Keratinocyte (primary cell): Measurements from ENCODE around the gene MUC6. TPM values are rescaled to one million over a fixed set of nuclear protein-coding genes. Genes with fewer than 3 reads are reported as not detected.

Experiments
- DNase-seq: peaks from one replicate; pipeline ENCODE4 v3.0.0-alpha.2; 2011; ENCODE audit warnings: low read depth, missing footprints, low spot score
- FAIRE-seq: peaks from 2 replicates; lab custom pipeline; 2011; peaks lifted over from hg19 to GRCh38; lab: Jason Lieb, UNC
- H2AFZ ChIP-seq: 2 replicates; pipeline ENCODE4 v1.6.0; 2012; ENCODE audit warnings: low read length, control low read depth, inconsistent platforms; ENCODE audit not compliant: control insufficient read depth
- H3K27ac ChIP-seq: 2 replicates; pipeline ENCODE4 v1.5.1; 2011; ENCODE audit warnings: low read length; ENCODE audit not compliant: control insufficient read depth, insufficient read depth
- H3K27me3 ChIP-seq: 3 replicates; pipeline ENCODE4 v1.6.0; 2011; ENCODE audit warnings: low read length; ENCODE audit not compliant: control insufficient read depth, insufficient read depth; ENCODE audit errors: extremely low read depth
- H3K36me3 ChIP-seq, 2 experiments: 2 replicates in 1 of 2; 3 replicates in 1 of 2; pipeline ENCODE4 v1.5.1; 2011; ENCODE audit warnings: low read length in 2 of 2, mild to moderate bottlenecking in 1 of 2; ENCODE audit not compliant: control insufficient read depth in 2 of 2, insufficient read depth in 2 of 2; ENCODE audit errors: extremely low read depth in 1 of 2
- H3K4me1 ChIP-seq: 3 replicates; pipeline ENCODE4 v1.5.1; 2011; ENCODE audit warnings: low read length; ENCODE audit not compliant: control insufficient read depth, insufficient read depth; ENCODE audit errors: extremely low read depth
- H3K4me2 ChIP-seq: 3 replicates; pipeline ENCODE4 v1.6.0; 2011; ENCODE audit warnings: low read depth, low read length; ENCODE audit not compliant: control insufficient read depth, insufficient read depth; ENCODE audit errors: extremely low read depth
- H3K4me3 ChIP-seq, 3 experiments: fragments of 200-600 bp in 1 of 3; sonication (generic) in 1 of 3; 2 replicates in 2 of 3; 3 replicates in 1 of 3; pipeline ENCODE4 v1.5.1; 2011 to 2016; ENCODE audit warnings: low read length in 3 of 3, mild to moderate bottlenecking in 3 of 3, control low read depth in 2 of 3, inconsistent platforms in 1 of 3, low read depth in 1 of 3, mixed read lengths in 1 of 3, mixed run types in 1 of 3, moderate library complexity in 1 of 3; ENCODE audit not compliant: control insufficient read depth in 2 of 3, insufficient read depth in 2 of 3; ENCODE audit errors: extremely low read depth in 1 of 3
- H3K79me2 ChIP-seq: 2 replicates; pipeline ENCODE4 v1.6.0; 2012; ENCODE audit warnings: low read length; ENCODE audit not compliant: control insufficient read depth, insufficient read depth
- H3K9ac ChIP-seq: 3 replicates; pipeline ENCODE4 v1.6.0; 2011; ENCODE audit warnings: low read length; ENCODE audit not compliant: control insufficient read depth, insufficient read depth; ENCODE audit errors: extremely low read depth
- H3K9me1 ChIP-seq: 3 replicates; pipeline ENCODE4 v1.6.0; 2011; ENCODE audit warnings: low read length; ENCODE audit not compliant: control insufficient read depth, insufficient read depth; ENCODE audit errors: extremely low read depth
- H3K9me3 ChIP-seq: 2 replicates; pipeline ENCODE4 v1.5.1; 2012; ENCODE audit warnings: low read depth, low read length; ENCODE audit not compliant: control insufficient read depth
- H4K20me1 ChIP-seq: 3 replicates; pipeline ENCODE4 v1.6.0; 2011; ENCODE audit warnings: low read length; ENCODE audit not compliant: control insufficient read depth, insufficient read depth; ENCODE audit errors: extremely low read depth
- EZH2 ChIP-seq: IDR thresholded peaks from one replicate; pipeline ENCODE4 v1.6.1; 2012; ENCODE audit warnings: inconsistent platforms, mild to moderate bottlenecking, low read length, moderate library complexity
- dilution Hi-C: fragments of 300-500 bp; cut with MboI; formaldehyde crosslinking; loops from one replicate; pipeline ENCODE4 v1.7.0; 2020; ENCODE audit warnings: low sequenced_read_pairs; ENCODE audit not compliant: extremely low pct_ligation_motif_present
- polyA plus RNA-seq, 5 experiments: library from polyadenylated mRNA; depleted of rRNA in 3 of 5; stranded (reverse) in 3 of 5; stranded (forward) in 1 of 5; unstranded in 1 of 5; fragments of >200 nt; gene quantifications; 1 replicate in 1 of 5; 2 replicates in 3 of 5; 3 replicates in 1 of 5; pipeline versions ENCODE4 v1.2.1 to v1.2.3, GENCODE V29; 2011 to 2012; ENCODE audit warnings: missing spikeins in 2 of 5, low read depth in 1 of 5, low replicate concordance in 1 of 5
- TF ChIP-seq, protein P1 (sequence below), 3 experiments: IDR thresholded peaks in 1 of 3; conservative IDR thresholded peaks in 1 of 3; optimal IDR thresholded peaks in 1 of 3; 2 replicates in 2 of 3; 3 replicates in 1 of 3; pipeline versions ENCODE3 to v1.5.1; 2011; ENCODE audit warnings: low read length in 3 of 3, mild to moderate bottlenecking in 3 of 3, moderate library complexity in 2 of 3, control low read depth in 1 of 3, inconsistent platforms in 1 of 3; ENCODE audit not compliant: insufficient read depth in 2 of 3; ENCODE audit errors: extremely low read depth in 1 of 3

MUC6 gene
- polyA plus RNA-seq, 1 donor (not counting 4 experiments of a cell fraction or from before 2014, with no cell fraction given) = not detected

DNA sequence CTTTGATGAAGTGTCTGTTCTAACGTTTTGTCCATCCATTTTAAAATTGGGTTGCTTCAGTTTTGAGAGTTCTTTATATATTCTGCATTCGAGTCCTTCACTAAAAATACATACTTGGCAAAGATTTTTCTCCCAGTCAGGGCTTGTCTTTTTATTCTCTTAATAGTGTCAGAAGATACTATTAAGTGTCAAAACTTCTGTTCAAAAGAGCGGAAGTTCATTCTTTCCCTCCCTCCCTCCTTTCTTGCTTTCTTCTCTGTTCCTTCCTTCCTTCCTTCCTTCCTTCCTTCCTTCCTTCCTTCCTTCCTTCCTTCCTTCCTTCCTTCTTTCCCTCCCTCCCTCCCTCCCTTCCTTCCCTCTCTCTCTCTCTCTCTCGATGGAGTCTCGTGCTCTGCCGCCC lies 7.6 kb upstream of the MUC6 start:
- H3K9ac ChIP-seq = no peak overlapping the region
- H3K27ac ChIP-seq = no peak overlapping the region
- no peak overlapping the region for H2AFZ ChIP-seq
- dilution Hi-C loops = no loop called here
- TF ChIP-seq EZH2 = no peak
- TF ChIP-seq, protein P1, sequence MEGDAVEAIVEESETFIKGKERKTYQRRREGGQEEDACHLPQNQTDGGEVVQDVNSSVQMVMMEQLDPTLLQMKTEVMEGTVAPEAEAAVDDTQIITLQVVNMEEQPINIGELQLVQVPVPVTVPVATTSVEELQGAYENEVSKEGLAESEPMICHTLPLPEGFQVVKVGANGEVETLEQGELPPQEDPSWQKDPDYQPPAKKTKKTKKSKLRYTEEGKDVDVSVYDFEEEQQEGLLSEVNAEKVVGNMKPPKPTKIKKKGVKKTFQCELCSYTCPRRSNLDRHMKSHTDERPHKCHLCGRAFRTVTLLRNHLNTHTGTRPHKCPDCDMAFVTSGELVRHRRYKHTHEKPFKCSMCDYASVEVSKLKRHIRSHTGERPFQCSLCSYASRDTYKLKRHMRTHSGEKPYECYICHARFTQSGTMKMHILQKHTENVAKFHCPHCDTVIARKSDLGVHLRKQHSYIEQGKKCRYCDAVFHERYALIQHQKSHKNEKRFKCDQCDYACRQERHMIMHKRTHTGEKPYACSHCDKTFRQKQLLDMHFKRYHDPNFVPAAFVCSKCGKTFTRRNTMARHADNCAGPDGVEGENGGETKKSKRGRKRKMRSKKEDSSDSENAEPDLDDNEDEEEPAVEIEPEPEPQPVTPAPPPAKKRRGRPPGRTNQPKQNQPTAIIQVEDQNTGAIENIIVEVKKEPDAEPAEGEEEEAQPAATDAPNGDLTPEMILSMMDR (optimal IDR thresholded peaks at IDR 0.05 in 1 of 3, IDR thresholded peaks at IDR 0.05 in 1 of 3, conservative IDR thresholded peaks at IDR 0.05 in 1 of 3; ENCODE audit: extremely low read depth in 1 of 3, insufficient read depth in 2 of 3, low read length in 3 of 3) = no peak
- H3K9me3 ChIP-seq = no peaks in the 10 kb centered on the region
- no peaks in the 10 kb centered on the region for H3K9me1 ChIP-seq
- H4K20me1 ChIP-seq = no peaks in the 10 kb centered on the region
- H3K27me3 ChIP-seq = peaks cover 25% of the 10 kb centered on the region
- H3K4me3 ChIP-seq = no peak overlapping the region
- H3K4me2 ChIP-seq = no peak overlapping the region
- DNase-seq (no peak), FAIRE-seq (no peak)
- H3K36me3 ChIP-seq = no peaks in the 10 kb centered on the region
- no peaks in the 10 kb centered on the region for H3K4me1 ChIP-seq
- H3K79me2 ChIP-seq = no peaks in the 10 kb centered on the region

DNA sequence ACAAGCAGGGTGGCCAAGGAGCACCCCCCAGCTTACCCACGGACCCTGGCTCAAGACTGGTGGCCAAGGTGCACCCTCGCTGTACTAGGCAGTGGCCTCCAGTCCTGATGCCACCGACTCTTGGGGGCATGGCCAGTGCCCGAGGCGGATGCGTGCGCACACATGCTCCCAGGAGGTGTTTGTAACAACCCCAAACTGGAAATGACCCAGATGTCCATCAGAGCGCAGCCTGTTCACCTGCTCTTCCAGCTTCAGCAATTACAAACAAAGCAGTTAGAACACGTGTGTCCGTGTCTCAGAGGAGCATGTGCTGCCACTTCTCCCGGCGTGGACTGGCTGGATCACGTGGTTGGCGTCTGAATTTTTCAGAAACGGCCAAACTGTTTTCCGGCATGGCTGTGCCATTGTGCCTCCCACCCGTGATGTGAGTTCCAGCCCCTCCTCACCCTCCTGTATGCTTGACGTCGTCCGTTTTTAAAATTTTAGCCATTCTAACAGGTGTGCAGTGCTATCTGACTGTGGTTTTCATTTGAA lies 7.1 kb upstream of the MUC6 start:
- no peak for DNase-seq
- H3K36me3 ChIP-seq = no peaks in the 10 kb centered on the region
- dilution Hi-C loops = no loop called here
- no peaks in the 10 kb centered on the region for H3K9me3 ChIP-seq
- no peak for FAIRE-seq
- no peaks in the 10 kb centered on the region for H3K9me1 ChIP-seq
- no peak overlapping the region for H3K9ac ChIP-seq
- H3K4me3 ChIP-seq = no peak overlapping the region
- no peaks in the 10 kb centered on the region for H3K79me2 ChIP-seq
- H3K27me3 ChIP-seq = peaks cover 21% of the 10 kb centered on the region
- TF ChIP-seq EZH2 = no peak
- TF ChIP-seq, protein P1 (optimal IDR thresholded peaks at IDR 0.05 in 1 of 3, IDR thresholded peaks at IDR 0.05 in 1 of 3, conservative IDR thresholded peaks at IDR 0.05 in 1 of 3; ENCODE audit: extremely low read depth in 1 of 3, insufficient read depth in 2 of 3, low read length in 3 of 3) = no peak
- no peaks in the 10 kb centered on the region for H3K4me1 ChIP-seq
- no peak overlapping the region for H2AFZ ChIP-seq
- H4K20me1 ChIP-seq = no peaks in the 10 kb centered on the region
- H3K27ac ChIP-seq = no peak overlapping the region
- H3K4me2 ChIP-seq = no peak overlapping the region
